Caco-2 (cell line): Measurements from ENCODE around the gene SRD5A3. TPM values are rescaled to one million over a fixed set of nuclear protein-coding genes. Genes with fewer than 3 reads are reported as not detected.
"Not testable (repeated sequence)": the region's sequence is repeated elsewhere in the genome, so short reads cannot be mapped to it uniquely, and the experiment has no call there.

Experiments used
- BruUV-seq: library from RNA; stranded (reverse); fragments of 400-500 nt; replicated peaks from 2 replicates; lab custom pipeline; 2021; lab: Mats Ljungman, UMichigan
- CTCF ChIA-PET: fragments of 300-600 bp; sonication (Branson Sonifier 250); formaldehyde crosslinking; loops from one replicate; lab custom pipeline; 2022; ENCODE audit warnings: antibody characterized with exemption; lab: Charles Lee
- POLR2A ChIA-PET: fragments of 300-600 bp; sonication (Branson Sonifier 250); formaldehyde crosslinking; loops from one replicate; lab custom pipeline; 2022; ENCODE audit warnings: antibody characterized with exemption; lab: Charles Lee
- DNase-seq, 2 experiments: peaks; one replicate each; pipeline versions ENCODE4 v3.0.0 to v3.0.0-alpha.2; 2020 to 2022
- H3K27me3 ChIP-seq: replicated peaks from 2 replicates; pipeline ENCODE4 v1.6.0; 2011; ENCODE audit warnings: low read length; ENCODE audit not compliant: control insufficient read depth, insufficient read depth
- H3K36me3 ChIP-seq: 2 replicates; pipeline ENCODE4 v1.5.1; 2011; ENCODE audit warnings: low read length; ENCODE audit not compliant: control insufficient read depth, insufficient read depth
- H3K4me1 ChIP-seq: fragments of 250-450 bp; sonication (Bioruptor Pico); 2 replicates; pipeline ENCODE4 v1.5.1; 2020; ENCODE audit warnings: mild to moderate bottlenecking
- H3K4me3 ChIP-seq: 2 replicates; pipeline ENCODE4 v1.5.1; 2011; ENCODE audit warnings: low read depth, mild to moderate bottlenecking, control low read depth, low read length
- H3K9me3 ChIP-seq: fragments of 250-450 bp; sonication (Bioruptor Pico); 2 replicates; pipeline ENCODE4 v1.5.1; 2020; ENCODE audit warnings: mild to moderate bottlenecking, moderate library complexity
- H3K27ac Mint-ChIP-seq: one replicate; pipeline ENCODE4 v1.8.0; 2022; ENCODE audit warnings: mixed read lengths; ENCODE audit not compliant: unreplicated experiment
- H3K27me3 Mint-ChIP-seq: one replicate; pipeline ENCODE4 v1.8.0; 2022; ENCODE audit warnings: mixed read lengths; ENCODE audit not compliant: insufficient read depth, unreplicated experiment
- H3K36me3 Mint-ChIP-seq: one replicate; pipeline ENCODE4 v1.8.0; 2022; ENCODE audit warnings: mild to moderate bottlenecking, mixed read lengths; ENCODE audit not compliant: insufficient read depth, unreplicated experiment
- H3K4me1 Mint-ChIP-seq: one replicate; pipeline ENCODE4 v1.8.0; 2022; ENCODE audit warnings: low read depth, mixed read lengths; ENCODE audit not compliant: unreplicated experiment
- H3K4me3 Mint-ChIP-seq: one replicate; pipeline ENCODE4 v1.8.0; 2022; ENCODE audit warnings: mild to moderate bottlenecking, moderate library complexity, mixed read lengths; ENCODE audit not compliant: unreplicated experiment
- H3K9me3 Mint-ChIP-seq: one replicate; pipeline ENCODE4 v1.8.0; 2022; ENCODE audit warnings: mixed read lengths; ENCODE audit not compliant: unreplicated experiment
- intact Hi-C: fragments of 100-400 bp; cut with micrococcal nuclease; formaldehyde crosslinking; loops from one replicate; pipeline ENCODE4 v1.10.0; 2022; ENCODE audit not compliant: unreplicated experiment
- total RNA-seq: library from RNA; stranded (reverse); gene quantifications from 2 replicates; pipeline ENCODE4 v1.2.3, GENCODE V29; 2022
- TF ChIP-seq, protein P1 (sequence below), 2 experiments: fragments of 200-600 bp in 1 of 2; IDR thresholded peaks; 1 replicate in 1 of 2; 2 replicates in 1 of 2; pipeline versions ENCODE4 v1.5.1 to v1.8.0; 2011 to 2022; ENCODE audit warnings: antibody characterized with exemption in 1 of 2, control low read depth in 1 of 2, inconsistent platforms in 1 of 2, low read depth in 1 of 2, low read length in 1 of 2, mild to moderate bottlenecking in 1 of 2, moderate library complexity in 1 of 2; ENCODE audit not compliant: insufficient read depth in 1 of 2, severe bottlenecking in 1 of 2, unreplicated experiment in 1 of 2

Gene SRD5A3
- total RNA-seq, 1 experiment from 2014 or later, result 22.6 TPM

DNA sequence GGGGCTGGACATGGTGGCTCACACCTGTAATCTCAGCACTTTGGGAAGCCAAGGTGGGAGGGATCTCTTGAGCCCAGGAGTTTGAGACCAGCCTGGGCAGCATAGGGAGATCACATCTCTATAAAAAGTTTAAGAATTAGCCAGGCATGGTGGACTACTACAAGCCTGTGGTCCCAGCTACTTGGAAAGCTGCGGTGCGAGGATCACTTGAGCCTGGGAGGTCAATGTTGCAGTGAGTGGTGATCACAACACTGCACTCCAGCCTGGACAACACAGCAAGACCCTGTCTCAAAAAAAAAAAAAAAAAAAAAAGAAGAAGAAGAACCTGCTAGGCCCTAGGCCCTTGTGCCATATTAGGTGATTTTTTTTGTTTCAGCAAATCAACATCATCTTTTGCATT is 12.2 kb downstream of the SRD5A3 start:
- peaks cover 11% of the 10 kb centered on the region for H3K4me1 Mint-ChIP-seq
- no peak overlapping the region for H3K27ac Mint-ChIP-seq
- CTCF ChIA-PET, result no interaction called here
- BruUV-seq, result no TSS peak
- no peaks in the 10 kb centered on the region for H3K9me3 Mint-ChIP-seq
- Histone ChIP-seq H3K4me3 (no peak overlapping the region), H3K9me3 (no peaks in the 10 kb centered on the region), H3K36me3 (no peaks in the 10 kb centered on the region), H3K27me3 (no peaks in the 10 kb centered on the region), H3K4me1 (peaks cover 10% of the 10 kb centered on the region; the same call in 1 of the 2 replicates)
- no peaks in the 10 kb centered on the region for H3K27me3 Mint-ChIP-seq
- DNase-seq, result no peak
- no peak overlapping the region for H3K4me3 Mint-ChIP-seq
- intact Hi-C loops, result no loop called here
- POLR2A ChIA-PET, result no interaction called here
- TF ChIP-seq, protein P1, sequence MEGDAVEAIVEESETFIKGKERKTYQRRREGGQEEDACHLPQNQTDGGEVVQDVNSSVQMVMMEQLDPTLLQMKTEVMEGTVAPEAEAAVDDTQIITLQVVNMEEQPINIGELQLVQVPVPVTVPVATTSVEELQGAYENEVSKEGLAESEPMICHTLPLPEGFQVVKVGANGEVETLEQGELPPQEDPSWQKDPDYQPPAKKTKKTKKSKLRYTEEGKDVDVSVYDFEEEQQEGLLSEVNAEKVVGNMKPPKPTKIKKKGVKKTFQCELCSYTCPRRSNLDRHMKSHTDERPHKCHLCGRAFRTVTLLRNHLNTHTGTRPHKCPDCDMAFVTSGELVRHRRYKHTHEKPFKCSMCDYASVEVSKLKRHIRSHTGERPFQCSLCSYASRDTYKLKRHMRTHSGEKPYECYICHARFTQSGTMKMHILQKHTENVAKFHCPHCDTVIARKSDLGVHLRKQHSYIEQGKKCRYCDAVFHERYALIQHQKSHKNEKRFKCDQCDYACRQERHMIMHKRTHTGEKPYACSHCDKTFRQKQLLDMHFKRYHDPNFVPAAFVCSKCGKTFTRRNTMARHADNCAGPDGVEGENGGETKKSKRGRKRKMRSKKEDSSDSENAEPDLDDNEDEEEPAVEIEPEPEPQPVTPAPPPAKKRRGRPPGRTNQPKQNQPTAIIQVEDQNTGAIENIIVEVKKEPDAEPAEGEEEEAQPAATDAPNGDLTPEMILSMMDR (IDR thresholded peaks at IDR 0.05; ENCODE audit: insufficient read depth in 1 of 2, low read depth in 1 of 2, low read length in 1 of 2, severe bottlenecking in 1 of 2, unreplicated experiment in 1 of 2), result no peak
- peaks cover 11% of the 10 kb centered on the region for H3K36me3 Mint-ChIP-seq

DNA sequence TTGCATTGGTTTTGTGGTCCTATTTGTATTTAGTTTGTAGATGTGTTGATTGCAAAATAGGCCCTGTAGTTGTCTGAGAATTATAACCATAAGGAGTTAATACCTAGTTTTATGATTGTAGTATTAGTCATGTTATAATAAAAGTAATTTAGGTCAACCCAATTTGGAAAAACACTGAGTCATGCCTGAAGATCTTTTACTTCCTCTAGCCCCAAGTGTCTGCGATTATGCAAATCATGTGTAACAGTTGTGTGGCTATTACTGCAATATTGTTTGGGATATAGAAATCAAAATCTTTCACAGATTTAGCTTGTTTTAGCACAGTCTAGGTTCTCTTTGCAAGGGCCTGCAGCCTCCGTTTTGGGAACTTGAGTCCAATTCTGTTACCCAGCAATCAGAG is 12.6 kb downstream of the SRD5A3 start:
- Histone ChIP-seq H3K4me1 (peaks cover 10% of the 10 kb centered on the region; the same call in 1 of the 2 replicates), H3K36me3 (no peaks in the 10 kb centered on the region), H3K4me3 (no peak overlapping the region), H3K27me3 (no peaks in the 10 kb centered on the region), H3K9me3 (no peaks in the 10 kb centered on the region)
- no peak for DNase-seq
- BruUV-seq, result no TSS peak
- TF ChIP-seq, protein P1 (IDR thresholded peaks at IDR 0.05; ENCODE audit: insufficient read depth in 1 of 2, low read depth in 1 of 2, low read length in 1 of 2, severe bottlenecking in 1 of 2, unreplicated experiment in 1 of 2), result no peak
- intact Hi-C loops, result no loop called here
- ChIA-PET CTCF (no interaction called here), POLR2A (no interaction called here)
- Mint-ChIP-seq H3K27ac (no peak overlapping the region), H3K4me1 (peaks cover 11% of the 10 kb centered on the region), H3K9me3 (no peaks in the 10 kb centered on the region), H3K4me3 (no peak overlapping the region), H3K36me3 (peaks cover 11% of the 10 kb centered on the region), H3K27me3 (no peaks in the 10 kb centered on the region)

DNA sequence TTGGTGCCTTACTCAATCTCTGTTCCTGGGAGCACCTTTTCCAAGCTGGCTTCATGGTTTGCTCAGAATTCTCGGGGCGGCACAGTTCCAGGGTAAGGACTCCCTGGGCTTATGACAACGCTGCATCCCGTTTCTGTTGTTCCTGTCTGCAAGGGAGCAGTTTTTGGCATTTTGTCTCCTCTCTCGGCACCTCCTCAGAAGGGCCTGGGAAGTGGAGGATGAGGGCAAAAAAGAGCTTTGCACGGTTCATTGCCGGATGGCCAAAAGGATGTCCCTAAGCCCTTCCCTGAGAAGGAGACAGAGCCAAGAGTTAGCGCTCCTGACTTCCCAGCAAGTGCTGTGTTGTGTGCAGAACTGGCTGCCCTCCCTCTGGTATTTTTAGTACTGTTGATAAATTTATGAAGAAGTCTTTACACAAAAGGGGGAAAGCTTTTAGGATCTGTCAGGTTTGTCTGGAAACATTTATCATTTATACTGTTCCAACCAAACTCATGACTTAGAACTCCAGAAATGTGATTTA is 13.4 kb downstream of the SRD5A3 start:
- TF ChIP-seq, protein P1 (IDR thresholded peaks at IDR 0.05; ENCODE audit: insufficient read depth in 1 of 2, low read depth in 1 of 2, low read length in 1 of 2, severe bottlenecking in 1 of 2, unreplicated experiment in 1 of 2), result no peak
- Mint-ChIP-seq H3K27ac (no peak overlapping the region), H3K4me3 (no peak overlapping the region), H3K4me1 (peaks cover 11% of the 10 kb centered on the region), H3K27me3 (no peaks in the 10 kb centered on the region), H3K36me3 (peaks cover 8% of the 10 kb centered on the region), H3K9me3 (no peaks in the 10 kb centered on the region)
- H3K9me3 ChIP-seq, result no peaks in the 10 kb centered on the region
- intact Hi-C loops, result no loop called here
- H3K27me3 ChIP-seq, result no peaks in the 10 kb centered on the region
- no peak overlapping the region for H3K4me3 ChIP-seq
- no peaks in the 10 kb centered on the region for H3K36me3 ChIP-seq
- ChIA-PET POLR2A (no interaction called here), CTCF (no interaction called here)
- H3K4me1 ChIP-seq, result peaks cover 10% of the 10 kb centered on the region; the same call in 1 of the 2 replicates
- no peak for DNase-seq
- no TSS peak for BruUV-seq

DNA sequence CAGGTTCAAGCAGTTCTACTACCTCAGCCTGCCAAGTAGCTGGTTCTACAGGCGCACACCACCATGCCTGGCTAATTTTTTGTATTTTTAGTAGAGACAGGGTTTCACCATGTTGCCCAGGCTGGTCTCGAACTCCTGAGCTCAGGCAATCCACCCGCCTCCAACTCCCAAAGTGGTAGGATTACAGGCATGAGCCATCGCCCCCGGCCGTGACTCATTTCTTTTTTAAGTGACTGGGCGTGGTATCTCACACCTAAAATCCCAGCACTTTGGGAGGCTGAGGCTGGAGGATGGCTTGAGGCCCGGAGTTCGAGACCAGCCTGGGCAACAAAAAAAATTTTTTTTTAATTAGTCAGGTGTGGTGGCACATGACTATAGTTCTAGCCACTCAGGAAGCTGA is 16.9 kb downstream of the SRD5A3 start:
- H3K27me3 Mint-ChIP-seq, H3K27ac Mint-ChIP-seq, H3K36me3 Mint-ChIP-seq, intact Hi-C loops, H3K4me1 Mint-ChIP-seq, H3K36me3 ChIP-seq, DNase-seq, H3K9me3 Mint-ChIP-seq, POLR2A ChIA-PET, BruUV-seq, CTCF ChIA-PET, H3K4me3 Mint-ChIP-seq, H3K4me3 ChIP-seq, H3K27me3 ChIP-seq, H3K9me3 ChIP-seq: not testable (repeated sequence)
- peaks cover 16% of the 10 kb centered on the region for H3K4me1 ChIP-seq
